HEK293 (cell line): ENCODE measurements around the gene MOSPD3.

Experiments
- CTCF ChIA-PET: fragments of 350-600 bp; formaldehyde crosslinking; extraction: SDS; loops from one replicate; lab custom pipeline; 2021; ENCODE audit warnings: antibody characterized with exemption; lab: Yijun Ruan, JAX
- POLR2A ChIA-PET: fragments of 300-600 bp; formaldehyde crosslinking; extraction: SDS; loops from one replicate; lab custom pipeline; 2020; ENCODE audit warnings: antibody characterized with exemption, inconsistent platforms; lab: Yijun Ruan, JAX
- H3K27ac ChIP-seq: fragments of 200-500 bp; sonication (Bioruptor generic); 2 replicates; pipeline ENCODE4 v1.5.1; 2014; ENCODE audit warnings: low read depth, low read length, control low read depth, inconsistent platforms; ENCODE audit errors: extremely low read depth
- H3K36me3 ChIP-seq, 2 experiments: fragments of 200-500 bp in 1 of 2; sonication (Bioruptor generic) in 1 of 2; 1 replicate in 1 of 2; 2 replicates in 1 of 2; pipeline ENCODE4 v1.5.1; 2014 to 2017; ENCODE audit warnings: inconsistent platforms in 2 of 2, low read length in 2 of 2; ENCODE audit not compliant: control insufficient read depth in 2 of 2, insufficient read depth in 1 of 2
- H3K4me1 ChIP-seq: fragments of 200-500 bp; sonication (Bioruptor generic); 2 replicates; pipeline ENCODE4 v1.5.1; 2014; ENCODE audit warnings: mild to moderate bottlenecking, low read length, inconsistent platforms; ENCODE audit not compliant: control insufficient read depth, insufficient read depth
- H3K4me3 ChIP-seq: 2 replicates; pipeline ENCODE4 v1.5.1; 2011; ENCODE audit warnings: low read depth, mild to moderate bottlenecking, control low read depth, low read length, moderate library complexity
- H3K9me3 ChIP-seq: fragments of 200-500 bp; sonication (Bioruptor generic); 2 replicates; pipeline ENCODE4 v1.5.1; 2014; ENCODE audit warnings: low read depth, low read length, inconsistent platforms; ENCODE audit not compliant: control insufficient read depth, insufficient read depth
- EGR2 ChIP-seq: fragments of 450-650 bp; formaldehyde crosslinking; IDR thresholded peaks from 2 replicates; pipeline ENCODE4 v1.5.1; 2016; ENCODE audit warnings: low read depth, missing biosample characterization, missing genetic modification characterization
- KLF16 ChIP-seq: fragments of 450-650 bp; formaldehyde crosslinking; IDR thresholded peaks from 2 replicates; pipeline ENCODE4 v1.5.1; 2017; ENCODE audit warnings: missing biosample characterization, missing genetic modification characterization
- KLF7 ChIP-seq: fragments of 450-650 bp; formaldehyde crosslinking; IDR thresholded peaks from 2 replicates; pipeline ENCODE4 v1.5.1; 2016; ENCODE audit warnings: missing biosample characterization, missing genetic modification characterization, borderline replicate concordance
- MZF1 ChIP-seq: fragments of 450-650 bp; formaldehyde crosslinking; IDR thresholded peaks from 2 replicates; pipeline ENCODE4 v1.5.1; 2017; ENCODE audit warnings: missing biosample characterization, missing genetic modification characterization, borderline replicate concordance
- SETDB1 ChIP-seq: IDR thresholded peaks from one replicate; pipeline ENCODE4 v1.6.1; 2017; ENCODE audit warnings: mild to moderate bottlenecking, low read length, moderate library complexity, mixed read lengths; ENCODE audit not compliant: insufficient read length
- YY2 ChIP-seq: fragments of 450-650 bp; formaldehyde crosslinking; IDR thresholded peaks from 2 replicates; pipeline ENCODE4 v1.5.1; 2016; ENCODE audit warnings: missing biosample characterization, missing genetic modification characterization
- ZBTB1 ChIP-seq: fragments of 450-650 bp; formaldehyde crosslinking; IDR thresholded peaks from 2 replicates; pipeline ENCODE4 v1.5.1; 2016; ENCODE audit warnings: missing biosample characterization, missing genetic modification characterization
- ZNF133 ChIP-seq: fragments of 450-650 bp; formaldehyde crosslinking; IDR thresholded peaks from 2 replicates; pipeline ENCODE4 v1.5.1; 2016; ENCODE audit warnings: missing biosample characterization, missing genetic modification characterization
- ZNF155 ChIP-seq: fragments of 450-650 bp; formaldehyde crosslinking; IDR thresholded peaks from 2 replicates; pipeline ENCODE4 v1.5.1; 2016; ENCODE audit warnings: missing biosample characterization, missing genetic modification characterization
- ZNF175 ChIP-seq: fragments of 450-650 bp; formaldehyde crosslinking; IDR thresholded peaks from 2 replicates; pipeline ENCODE4 v1.5.1; 2016; ENCODE audit warnings: missing biosample characterization, missing genetic modification characterization
- ZNF2 ChIP-seq: fragments of 450-650 bp; formaldehyde crosslinking; IDR thresholded peaks from 2 replicates; pipeline ENCODE4 v1.5.1; 2016; ENCODE audit warnings: missing biosample characterization, missing genetic modification characterization
- ZNF202 ChIP-seq: fragments of 450-650 bp; formaldehyde crosslinking; IDR thresholded peaks from 2 replicates; pipeline ENCODE4 v1.5.1; 2016; ENCODE audit warnings: missing biosample characterization, missing genetic modification characterization, borderline replicate concordance
- ZNF223 ChIP-seq: fragments of 450-650 bp; formaldehyde crosslinking; IDR thresholded peaks from 2 replicates; pipeline ENCODE4 v1.5.1; 2016; ENCODE audit warnings: missing biosample characterization, missing genetic modification characterization
- ZNF266 ChIP-seq: fragments of 450-650 bp; formaldehyde crosslinking; IDR thresholded peaks from 2 replicates; pipeline ENCODE4 v1.5.1; 2016; ENCODE audit warnings: missing biosample characterization, missing genetic modification characterization, low read depth
- ZNF292 ChIP-seq: fragments of 450-650 bp; formaldehyde crosslinking; IDR thresholded peaks from 2 replicates; pipeline ENCODE4 v1.5.1; 2016; ENCODE audit warnings: low read depth, missing biosample characterization, missing genetic modification characterization, borderline replicate concordance
- ZNF37A ChIP-seq: fragments of 450-650 bp; IDR thresholded peaks from 2 replicates; pipeline ENCODE4 v1.5.1; 2018; ENCODE audit warnings: missing biosample characterization, missing genetic modification characterization
- ZNF391 ChIP-seq: fragments of 450-650 bp; formaldehyde crosslinking; IDR thresholded peaks from 2 replicates; pipeline ENCODE4 v1.5.1; 2016; ENCODE audit warnings: low read depth, missing biosample characterization, missing genetic modification characterization, borderline replicate concordance
- ZNF416 ChIP-seq: fragments of 450-650 bp; formaldehyde crosslinking; IDR thresholded peaks from 2 replicates; pipeline ENCODE4 v1.5.1; 2016; ENCODE audit warnings: missing biosample characterization, missing genetic modification characterization
- ZNF544 ChIP-seq: fragments of 450-650 bp; formaldehyde crosslinking; IDR thresholded peaks from 2 replicates; pipeline ENCODE4 v1.5.0; 2017; ENCODE audit warnings: missing biosample characterization, missing genetic modification characterization
- ZNF558 ChIP-seq: fragments of 450-650 bp; formaldehyde crosslinking; IDR thresholded peaks from 2 replicates; pipeline ENCODE4 v1.5.1; 2016; ENCODE audit warnings: missing biosample characterization, missing genetic modification characterization
- ZNF585B ChIP-seq: fragments of 450-650 bp; formaldehyde crosslinking; IDR thresholded peaks from 2 replicates; pipeline ENCODE4 v1.5.1; 2016; ENCODE audit warnings: missing biosample characterization, missing genetic modification characterization
- ZNF623 ChIP-seq: fragments of 450-650 bp; formaldehyde crosslinking; IDR thresholded peaks from 2 replicates; pipeline ENCODE4 v1.5.1; 2016; ENCODE audit warnings: missing biosample characterization, missing genetic modification characterization
- ZNF626 ChIP-seq: fragments of 450-650 bp; sonication (Bioruptor Pico); formaldehyde crosslinking; IDR thresholded peaks from 2 replicates; pipeline ENCODE4 v1.5.1; 2018; ENCODE audit warnings: missing biosample characterization, missing genetic modification characterization, inconsistent platforms
- ZNF76 ChIP-seq: fragments of 450-650 bp; formaldehyde crosslinking; IDR thresholded peaks from 2 replicates; pipeline ENCODE4; 2016; ENCODE audit warnings: low read depth, missing biosample characterization, missing genetic modification characterization, borderline replicate concordance
- ZSCAN16 ChIP-seq: fragments of 450-650 bp; formaldehyde crosslinking; IDR thresholded peaks from 2 replicates; pipeline ENCODE4 v1.5.1; 2016; ENCODE audit warnings: missing biosample characterization, missing genetic modification characterization
- TF ChIP-seq, protein P1 (sequence below): fragments of 450-650 bp; formaldehyde crosslinking; IDR thresholded peaks from 2 replicates; pipeline ENCODE4 v1.5.1; 2017; ENCODE audit warnings: missing biosample characterization, missing genetic modification characterization
- TF ChIP-seq, protein P2 (sequence below): fragments of 450-650 bp; formaldehyde crosslinking; optimal IDR thresholded peaks from 2 replicates; pipeline ENCODE3; 2016; ENCODE audit warnings: missing biosample characterization, mild to moderate bottlenecking, missing genetic modification characterization
- TF ChIP-seq, protein P3 (sequence below): fragments of 450-650 bp; formaldehyde crosslinking; IDR thresholded peaks from 2 replicates; pipeline ENCODE4 v1.5.1; 2016; ENCODE audit warnings: missing biosample characterization, missing genetic modification characterization
- TF ChIP-seq, protein P4 (sequence below): fragments of 450-650 bp; formaldehyde crosslinking; IDR thresholded peaks from 2 replicates; pipeline ENCODE4 v1.5.1; 2016; ENCODE audit warnings: missing biosample characterization, missing genetic modification characterization

The MOSPD3 gene

DNA sequence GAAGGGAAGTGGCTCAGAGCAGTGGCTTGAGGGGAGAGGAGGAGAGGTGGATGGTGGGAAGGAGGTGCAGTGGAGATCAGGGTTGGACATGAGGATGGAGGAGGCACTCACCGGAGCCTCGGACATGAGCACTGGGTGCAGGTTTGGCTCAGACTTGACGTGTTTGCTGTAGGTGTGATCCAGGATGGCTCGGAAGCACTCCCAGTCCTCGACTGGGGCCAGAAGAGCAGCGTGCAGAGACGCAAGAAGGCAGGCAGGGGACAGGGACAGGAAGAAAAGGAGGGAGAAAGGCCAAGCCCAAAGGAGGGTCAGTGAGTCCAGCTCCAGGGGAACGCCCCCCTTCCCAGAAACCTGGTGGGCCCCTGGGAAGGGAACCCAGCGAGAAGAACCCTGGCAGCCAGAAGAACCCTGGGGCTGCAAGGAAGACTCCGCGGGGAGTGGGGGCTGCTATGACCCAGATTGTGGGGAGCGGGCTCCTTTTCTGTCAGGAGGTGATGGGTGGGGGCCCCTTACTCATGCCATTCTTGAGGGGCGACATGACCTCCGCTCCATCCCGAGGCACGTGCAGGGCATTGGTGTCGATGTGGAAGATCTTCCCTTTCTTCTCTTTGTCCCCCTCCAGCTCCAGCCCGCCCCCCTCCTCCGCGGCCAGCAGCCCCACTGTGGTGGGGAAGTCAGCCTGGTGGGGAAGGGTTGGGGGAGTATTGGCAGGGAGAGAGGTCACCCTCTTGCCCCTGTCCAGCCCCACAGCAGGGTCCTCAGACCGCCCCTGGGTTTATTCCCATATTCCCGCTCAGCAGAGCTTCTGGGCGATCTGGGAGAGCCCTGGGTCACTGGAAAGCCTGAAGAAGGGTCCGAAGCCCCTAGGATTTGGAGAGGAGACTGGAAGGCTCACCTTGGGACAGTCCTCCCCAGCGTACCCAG lies 42.8 kb downstream of the MOSPD3 start:
- H3K27ac ChIP-seq, result no peak overlapping the region
- no peaks in the 10 kb centered on the region for H3K4me1 ChIP-seq
- CTCF ChIA-PET, result interaction anchor here (1.4 kb wide), 1 partner anchor 21 kb away, joined by 4 read pairs; no protein-coding TSS in a partner anchor
- TF ChIP-seq ZNF266 (tag by site-specific recombination) (no peak), ZNF37A (tag by site-specific recombination) (no peak), ZNF155 (tag by site-specific recombination) (no peak), ZNF416 (tag by site-specific recombination) (no peak), ZNF391 (no peak), ZNF626 (tag by site-specific recombination) (no peak), ZNF544 (tag by site-specific recombination) (no peak), ZNF2 (no peak), ZNF292 (no peak), ZNF175 (tag by site-specific recombination) (no peak), ZNF558 (no peak), ZBTB1 (tag by site-specific recombination) (no peak), ZNF623 (tag by site-specific recombination) (no peak), ZNF585B (tag by site-specific recombination) (no peak)
- TF ChIP-seq, protein P1, sequence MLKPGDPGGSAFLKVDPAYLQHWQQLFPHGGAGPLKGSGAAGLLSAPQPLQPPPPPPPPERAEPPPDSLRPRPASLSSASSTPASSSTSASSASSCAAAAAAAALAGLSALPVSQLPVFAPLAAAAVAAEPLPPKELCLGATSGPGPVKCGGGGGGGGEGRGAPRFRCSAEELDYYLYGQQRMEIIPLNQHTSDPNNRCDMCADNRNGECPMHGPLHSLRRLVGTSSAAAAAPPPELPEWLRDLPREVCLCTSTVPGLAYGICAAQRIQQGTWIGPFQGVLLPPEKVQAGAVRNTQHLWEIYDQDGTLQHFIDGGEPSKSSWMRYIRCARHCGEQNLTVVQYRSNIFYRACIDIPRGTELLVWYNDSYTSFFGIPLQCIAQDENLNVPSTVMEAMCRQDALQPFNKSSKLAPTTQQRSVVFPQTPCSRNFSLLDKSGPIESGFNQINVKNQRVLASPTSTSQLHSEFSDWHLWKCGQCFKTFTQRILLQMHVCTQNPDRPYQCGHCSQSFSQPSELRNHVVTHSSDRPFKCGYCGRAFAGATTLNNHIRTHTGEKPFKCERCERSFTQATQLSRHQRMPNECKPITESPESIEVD (tag by site-specific recombination), result no peak
- TF ChIP-seq, protein P2, sequence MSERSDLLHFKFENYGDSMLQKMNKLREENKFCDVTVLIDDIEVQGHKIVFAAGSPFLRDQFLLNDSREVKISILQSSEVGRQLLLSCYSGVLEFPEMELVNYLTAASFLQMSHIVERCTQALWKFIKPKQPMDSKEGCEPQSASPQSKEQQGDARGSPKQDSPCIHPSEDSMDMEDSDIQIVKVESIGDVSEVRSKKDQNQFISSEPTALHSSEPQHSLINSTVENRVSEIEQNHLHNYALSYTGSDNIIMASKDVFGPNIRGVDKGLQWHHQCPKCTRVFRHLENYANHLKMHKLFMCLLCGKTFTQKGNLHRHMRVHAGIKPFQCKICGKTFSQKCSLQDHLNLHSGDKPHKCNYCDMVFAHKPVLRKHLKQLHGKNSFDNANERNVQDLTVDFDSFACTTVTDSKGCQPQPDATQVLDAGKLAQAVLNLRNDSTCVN (tag by site-specific recombination), result no peak
- TF ChIP-seq, protein P3, sequence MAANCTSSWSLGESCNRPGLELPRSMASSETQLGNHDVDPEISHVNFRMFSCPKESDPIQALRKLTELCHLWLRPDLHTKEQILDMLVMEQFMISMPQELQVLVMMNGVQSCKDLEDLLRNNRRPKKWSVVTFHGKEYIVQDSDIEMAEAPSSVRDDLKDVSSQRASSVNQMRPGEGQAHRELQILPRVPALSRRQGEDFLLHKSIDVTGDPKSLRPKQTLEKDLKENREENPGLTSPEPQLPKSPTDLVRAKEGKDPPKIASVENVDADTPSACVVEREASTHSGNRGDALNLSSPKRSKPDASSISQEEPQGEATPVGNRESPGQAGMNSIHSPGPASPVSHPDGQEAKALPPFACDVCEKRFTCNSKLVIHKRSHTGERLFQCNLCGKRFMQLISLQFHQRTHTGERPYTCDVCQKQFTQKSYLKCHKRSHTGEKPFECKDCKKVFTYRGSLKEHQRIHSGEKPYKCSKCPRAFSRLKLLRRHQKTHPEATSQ (tag by site-specific recombination), result no peak
- no peaks in the 10 kb centered on the region for H3K36me3 ChIP-seq
- no peaks in the 10 kb centered on the region for H3K9me3 ChIP-seq
- POLR2A ChIA-PET, result no interaction called here
- no peak overlapping the region for H3K4me3 ChIP-seq

DNA sequence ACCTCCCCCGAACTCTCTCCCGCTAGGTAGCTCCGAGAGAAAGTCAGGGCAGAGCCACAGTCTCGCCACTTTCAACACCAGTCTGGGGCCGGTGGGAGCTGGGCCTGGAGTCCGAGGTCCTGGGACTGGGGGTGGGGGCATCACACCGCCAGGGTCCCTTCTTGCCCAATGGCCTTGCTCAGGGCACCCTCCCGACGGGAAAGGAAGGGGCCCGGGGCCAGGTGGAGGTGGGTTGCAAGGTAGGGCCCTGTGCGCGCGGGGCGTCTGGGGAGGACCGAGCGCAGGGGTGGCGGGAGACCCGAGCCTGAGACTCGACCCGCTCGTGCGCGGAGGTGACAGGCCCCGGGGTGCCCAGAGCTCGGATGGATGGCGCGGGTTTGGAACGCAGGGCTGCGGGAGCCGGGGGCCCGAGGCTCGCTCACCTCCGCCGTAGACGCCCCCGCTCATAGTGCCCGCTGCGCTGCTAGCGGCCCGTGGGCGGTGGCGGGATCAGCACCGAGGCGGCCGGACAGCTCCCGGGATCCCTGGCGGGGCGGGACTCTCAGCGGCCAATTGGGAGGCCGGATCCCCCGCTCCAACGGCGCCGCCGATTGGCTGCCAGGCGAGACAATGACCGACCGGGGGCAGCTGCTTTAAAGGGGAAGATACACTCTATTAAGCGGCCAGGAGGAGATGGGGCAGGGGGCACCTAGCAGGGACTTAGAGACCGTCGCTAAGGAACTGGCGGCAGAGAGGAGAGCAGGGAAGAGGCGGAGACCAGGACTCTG lies 43.8 kb downstream of the MOSPD3 start, which contains the start of gene ACTL6B:
ACTL6B (minus strand) TSS at position 541 of the 767 bp plus-strand sequence; CDS start at position 447, 94 bp downstream.
- H3K4me1 ChIP-seq, result no peaks in the 10 kb centered on the region
- no peaks in the 10 kb centered on the region for H3K9me3 ChIP-seq
- POLR2A ChIA-PET, result interaction anchor here (0.7 to 1.0 kb wide), 3 partner anchors 17 to 70 kb away, joined by 3 to 4 read pairs (median 3); partner anchors contain the start of genes FBXO24 and GNB2
- H3K36me3 ChIP-seq, result no peaks in the 10 kb centered on the region
- CTCF ChIA-PET, result interaction anchor here (0.6 kb wide), 1 partner anchor 69 kb away, joined by 3 read pairs; no protein-coding TSS in a partner anchor
- H3K27ac ChIP-seq, result no peak within 1 kb of the TSS
- no peak within 1 kb of the TSS for H3K4me3 ChIP-seq
- no peak for TF ChIP-seq ZSCAN16
- TF ChIP-seq ZNF76 (tag by site-specific recombination), result 0 out of 2 replicates have a peak, but pooled peaks have one; percentile 24
- TF ChIP-seq ZNF37A (tag by site-specific recombination), result no peak
- TF ChIP-seq EGR2, result peak; percentile 89
- no peak for TF ChIP-seq KLF7 (tag by site-specific recombination)
- TF ChIP-seq ZNF2, result peak; percentile 34; the same call in 1 of the 2 replicates
- no peak for TF ChIP-seq YY2 (tag by site-specific recombination)
- no peak for TF ChIP-seq SETDB1
- TF ChIP-seq ZNF223 (tag by site-specific recombination), result no peak
- TF ChIP-seq ZNF266 (tag by site-specific recombination), result no peak
- TF ChIP-seq MZF1, result no peak
- no peak for TF ChIP-seq ZNF133
- no peak for TF ChIP-seq KLF16 (tag by site-specific recombination)
- TF ChIP-seq, protein P4, sequence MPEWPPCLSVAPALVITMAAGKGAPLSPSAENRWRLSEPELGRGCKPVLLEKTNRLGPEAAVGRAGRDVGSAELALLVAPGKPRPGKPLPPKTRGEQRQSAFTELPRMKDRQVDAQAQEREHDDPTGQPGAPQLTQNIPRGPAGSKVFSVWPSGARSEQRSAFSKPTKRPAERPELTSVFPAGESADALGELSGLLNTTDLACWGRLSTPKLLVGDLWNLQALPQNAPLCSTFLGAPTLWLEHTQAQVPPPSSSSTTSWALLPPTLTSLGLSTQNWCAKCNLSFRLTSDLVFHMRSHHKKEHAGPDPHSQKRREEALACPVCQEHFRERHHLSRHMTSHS (tag by site-specific recombination), result no peak
- TF ChIP-seq ZNF202 (tag by site-specific recombination), result no peak
